ENCODE measurements around the gene CALU. TPM values are rescaled to one million over a fixed set of nuclear protein-coding genes. Genes with fewer than 3 reads are reported as not detected.

CALU gene
- polyA plus RNA-seq, 1 donor from 2014 or later, result 38.1 TPM

GRCh38 chr7:128692623-128693270 is 46.4 kb upstream of the CALU start:
- Histone ChIP-seq H3K9me3 (ENCODE audit: low read length) (no peaks in the 10 kb centered on the region), H3K4me3 (ENCODE audit: low read length) (no peak overlapping the region), H3K9me2 (ENCODE audit: insufficient read depth, low read length) (no peaks in the 10 kb centered on the region), H3K36me3 (ENCODE audit: insufficient read depth, low read length) (no peaks in the 10 kb centered on the region), H2AFZ (ENCODE audit: low read depth, low read length) (no peak overlapping the region), H4K20me1 (ENCODE audit: insufficient read depth) (no peaks in the 10 kb centered on the region), H3F3A (ENCODE audit: insufficient read depth, low read length, poor library complexity, severe bottlenecking) (no peaks in the 10 kb centered on the region), H3K9ac (ENCODE audit: low read length) (no peak overlapping the region), H3K27ac (ENCODE audit: low read length) (no peak overlapping the region), H3K4me2 (ENCODE audit: low read length) (no peak overlapping the region), H3K79me2 (replicated peaks; ENCODE audit: insufficient read depth, low read length) (no peaks in the 10 kb centered on the region), H3K27me3 (ENCODE audit: insufficient read depth, low read depth, low read length) (peaks cover 14% of the 10 kb centered on the region)
- no peak for TF ChIP-seq TAF1 (IDR thresholded peaks at IDR 0.05; ENCODE audit: low read depth)
- TF ChIP-seq SMC3 (conservative IDR thresholded peaks at IDR 0.05; ENCODE audit: poor library complexity), result no peak
- TF ChIP-seq, protein P1, sequence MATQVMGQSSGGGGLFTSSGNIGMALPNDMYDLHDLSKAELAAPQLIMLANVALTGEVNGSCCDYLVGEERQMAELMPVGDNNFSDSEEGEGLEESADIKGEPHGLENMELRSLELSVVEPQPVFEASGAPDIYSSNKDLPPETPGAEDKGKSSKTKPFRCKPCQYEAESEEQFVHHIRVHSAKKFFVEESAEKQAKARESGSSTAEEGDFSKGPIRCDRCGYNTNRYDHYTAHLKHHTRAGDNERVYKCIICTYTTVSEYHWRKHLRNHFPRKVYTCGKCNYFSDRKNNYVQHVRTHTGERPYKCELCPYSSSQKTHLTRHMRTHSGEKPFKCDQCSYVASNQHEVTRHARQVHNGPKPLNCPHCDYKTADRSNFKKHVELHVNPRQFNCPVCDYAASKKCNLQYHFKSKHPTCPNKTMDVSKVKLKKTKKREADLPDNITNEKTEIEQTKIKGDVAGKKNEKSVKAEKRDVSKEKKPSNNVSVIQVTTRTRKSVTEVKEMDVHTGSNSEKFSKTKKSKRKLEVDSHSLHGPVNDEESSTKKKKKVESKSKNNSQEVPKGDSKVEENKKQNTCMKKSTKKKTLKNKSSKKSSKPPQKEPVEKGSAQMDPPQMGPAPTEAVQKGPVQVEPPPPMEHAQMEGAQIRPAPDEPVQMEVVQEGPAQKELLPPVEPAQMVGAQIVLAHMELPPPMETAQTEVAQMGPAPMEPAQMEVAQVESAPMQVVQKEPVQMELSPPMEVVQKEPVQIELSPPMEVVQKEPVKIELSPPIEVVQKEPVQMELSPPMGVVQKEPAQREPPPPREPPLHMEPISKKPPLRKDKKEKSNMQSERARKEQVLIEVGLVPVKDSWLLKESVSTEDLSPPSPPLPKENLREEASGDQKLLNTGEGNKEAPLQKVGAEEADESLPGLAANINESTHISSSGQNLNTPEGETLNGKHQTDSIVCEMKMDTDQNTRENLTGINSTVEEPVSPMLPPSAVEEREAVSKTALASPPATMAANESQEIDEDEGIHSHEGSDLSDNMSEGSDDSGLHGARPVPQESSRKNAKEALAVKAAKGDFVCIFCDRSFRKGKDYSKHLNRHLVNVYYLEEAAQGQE (IDR thresholded peaks at IDR 0.05; ENCODE audit: borderline replicate concordance), result no peak
- no peak for TF ChIP-seq POLR2AphosphoS5 (IDR thresholded peaks at IDR 0.05)
- no peak for TF ChIP-seq MXI1 (conservative IDR thresholded peaks at IDR 0.05; ENCODE audit: poor library complexity, severe bottlenecking)
- TF ChIP-seq EP300 (conservative IDR thresholded peaks at IDR 0.05; ENCODE audit: poor library complexity, severe bottlenecking), result no peak
- TF ChIP-seq CTCF (IDR thresholded peaks at IDR 0.05; ENCODE audit: poor library complexity, severe bottlenecking), result no peak
- TF ChIP-seq EZH2 (IDR thresholded peaks at IDR 0.05; ENCODE audit: borderline replicate concordance, insufficient read depth, low read length, poor library complexity, severe bottlenecking), result no peak
- no peak for TF ChIP-seq RAD21 (conservative IDR thresholded peaks at IDR 0.05)

GRCh38 chr7:128693373-128694015 is 45.7 kb upstream of the CALU start:
- Histone ChIP-seq H3K4me2 (ENCODE audit: low read length) (no peak overlapping the region), H3K9me3 (ENCODE audit: low read length) (no peaks in the 10 kb centered on the region), H3K9ac (ENCODE audit: low read length) (no peak overlapping the region), H3K36me3 (ENCODE audit: insufficient read depth, low read length) (no peaks in the 10 kb centered on the region), H3K27ac (ENCODE audit: low read length) (no peak overlapping the region), H3K27me3 (ENCODE audit: insufficient read depth, low read depth, low read length) (peaks cover 21% of the 10 kb centered on the region), H4K20me1 (ENCODE audit: insufficient read depth) (no peaks in the 10 kb centered on the region), H2AFZ (ENCODE audit: low read depth, low read length) (no peak overlapping the region), H3K4me3 (ENCODE audit: low read length) (no peak overlapping the region), H3K9me2 (ENCODE audit: insufficient read depth, low read length) (no peaks in the 10 kb centered on the region), H3K79me2 (replicated peaks; ENCODE audit: insufficient read depth, low read length) (no peaks in the 10 kb centered on the region), H3F3A (ENCODE audit: insufficient read depth, low read length, poor library complexity, severe bottlenecking) (no peaks in the 10 kb centered on the region)
- no peak for TF ChIP-seq SMC3 (conservative IDR thresholded peaks at IDR 0.05; ENCODE audit: poor library complexity)
- TF ChIP-seq, protein P1 (IDR thresholded peaks at IDR 0.05; ENCODE audit: borderline replicate concordance), result no peak
- no peak for TF ChIP-seq TAF1 (IDR thresholded peaks at IDR 0.05; ENCODE audit: low read depth)
- TF ChIP-seq EZH2 (IDR thresholded peaks at IDR 0.05; ENCODE audit: borderline replicate concordance, insufficient read depth, low read length, poor library complexity, severe bottlenecking), result no peak
- no peak for TF ChIP-seq RAD21 (conservative IDR thresholded peaks at IDR 0.05)
- no peak for TF ChIP-seq CTCF (IDR thresholded peaks at IDR 0.05; ENCODE audit: poor library complexity, severe bottlenecking)
- no peak for TF ChIP-seq MXI1 (conservative IDR thresholded peaks at IDR 0.05; ENCODE audit: poor library complexity, severe bottlenecking)
- no peak for TF ChIP-seq EP300 (conservative IDR thresholded peaks at IDR 0.05; ENCODE audit: poor library complexity, severe bottlenecking)
- TF ChIP-seq POLR2AphosphoS5 (IDR thresholded peaks at IDR 0.05), result no peak
